Measurements from ENCODE around the gene EFNA1. TPM values are rescaled to one million over a fixed set of nuclear protein-coding genes. Genes with fewer than 3 reads are reported as not detected.
"Not testable (repeated sequence)": the region's sequence is repeated elsewhere in the genome, so short reads cannot be mapped to it uniquely, and the experiment has no call there.

Gene EFNA1
- total and polyA plus RNA-seq, 2 of the 8 experiments (the other 6 are each of a cell fraction or from before 2014, with no cell fraction given), result 4.9 to 14.6 TPM

DNA sequence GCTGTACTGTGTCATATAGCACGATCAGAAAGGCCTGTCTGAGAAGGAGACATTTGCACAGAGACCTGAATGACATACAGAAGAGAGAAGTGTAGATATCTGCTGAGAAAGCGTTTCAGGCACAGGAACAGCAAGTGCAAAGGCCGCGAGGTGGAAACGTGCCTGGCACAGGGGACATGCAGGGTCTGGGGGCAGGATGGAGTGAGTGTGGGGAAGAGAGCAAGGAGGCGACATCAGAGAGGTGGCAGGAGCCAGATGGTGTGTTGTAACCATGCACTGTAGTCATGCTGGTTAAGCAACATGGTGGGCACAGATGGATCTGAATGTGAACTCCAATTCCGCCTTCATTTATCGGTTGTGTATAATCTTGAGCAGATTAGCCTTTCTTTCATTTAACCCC lies 32.5 kb downstream of the EFNA1 start (continued):
- TF ChIP-seq, protein P1, sequence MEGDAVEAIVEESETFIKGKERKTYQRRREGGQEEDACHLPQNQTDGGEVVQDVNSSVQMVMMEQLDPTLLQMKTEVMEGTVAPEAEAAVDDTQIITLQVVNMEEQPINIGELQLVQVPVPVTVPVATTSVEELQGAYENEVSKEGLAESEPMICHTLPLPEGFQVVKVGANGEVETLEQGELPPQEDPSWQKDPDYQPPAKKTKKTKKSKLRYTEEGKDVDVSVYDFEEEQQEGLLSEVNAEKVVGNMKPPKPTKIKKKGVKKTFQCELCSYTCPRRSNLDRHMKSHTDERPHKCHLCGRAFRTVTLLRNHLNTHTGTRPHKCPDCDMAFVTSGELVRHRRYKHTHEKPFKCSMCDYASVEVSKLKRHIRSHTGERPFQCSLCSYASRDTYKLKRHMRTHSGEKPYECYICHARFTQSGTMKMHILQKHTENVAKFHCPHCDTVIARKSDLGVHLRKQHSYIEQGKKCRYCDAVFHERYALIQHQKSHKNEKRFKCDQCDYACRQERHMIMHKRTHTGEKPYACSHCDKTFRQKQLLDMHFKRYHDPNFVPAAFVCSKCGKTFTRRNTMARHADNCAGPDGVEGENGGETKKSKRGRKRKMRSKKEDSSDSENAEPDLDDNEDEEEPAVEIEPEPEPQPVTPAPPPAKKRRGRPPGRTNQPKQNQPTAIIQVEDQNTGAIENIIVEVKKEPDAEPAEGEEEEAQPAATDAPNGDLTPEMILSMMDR (IDR thresholded peaks at IDR 0.05; ENCODE audit: control extremely low read depth in 1 of 3, insufficient read depth in 1 of 3, low read depth in 1 of 3, low read length in 3 of 3), result no peak
- no peak for TF ChIP-seq CBX5 (IDR thresholded peaks at IDR 0.05; ENCODE audit: low read depth, low read length)
- no peak for TF ChIP-seq RXRA (IDR thresholded peaks at IDR 0.05; ENCODE audit: insufficient read depth, low read depth, low read length)
- no peak for TF ChIP-seq SIX5 (IDR thresholded peaks at IDR 0.05; ENCODE audit: low read depth, low read length)
- no peak for TF ChIP-seq ASH2L (IDR thresholded peaks at IDR 0.05; ENCODE audit: low read length)
- TF ChIP-seq CREB1 (IDR thresholded peaks at IDR 0.05), result no peak

DNA sequence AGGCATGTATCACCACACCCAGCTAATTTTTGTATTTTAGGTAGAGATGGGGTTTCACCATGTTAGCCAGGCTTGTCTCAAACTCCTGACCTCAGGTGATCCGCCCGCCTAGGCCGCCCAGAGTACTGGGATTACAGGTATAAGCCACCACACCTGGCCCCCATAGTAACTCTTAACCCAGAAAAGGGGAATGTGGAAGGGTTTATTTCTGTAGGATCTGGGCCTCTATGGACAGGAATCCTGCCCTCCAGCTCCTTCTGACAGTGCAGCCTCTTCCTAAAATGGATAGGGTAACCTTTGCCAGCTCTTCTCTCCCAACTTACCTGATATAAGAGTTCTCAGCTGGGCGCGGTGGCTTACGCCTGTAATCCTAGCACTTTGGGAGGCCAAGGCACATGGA lies 35.0 kb downstream of the EFNA1 start:
- H2AK5ac ChIP-seq (ENCODE audit: low read depth, low read length); H3K36me3 ChIP-seq (ENCODE audit: control insufficient read depth in 2 of 4, insufficient read depth in 4 of 4, low read length in 3 of 4); H3K18ac ChIP-seq (ENCODE audit: extremely low read depth, low read length); H2BK120ac ChIP-seq (replicated peaks; ENCODE audit: low read depth, low read length); H3K23ac ChIP-seq (ENCODE audit: insufficient read length); H3K14ac ChIP-seq (ENCODE audit: insufficient read length); H4K8ac ChIP-seq (ENCODE audit: extremely low read depth, insufficient read depth, low read length); H3K79me1 ChIP-seq (ENCODE audit: low read depth, low read length); H4K91ac ChIP-seq (replicated peaks; ENCODE audit: insufficient read length, low read length); H3K4ac ChIP-seq (replicated peaks; ENCODE audit: insufficient read length, low read depth, low read length); DNase-seq (ENCODE audit: low read depth in 1 of 2, low spot score in 2 of 2); H3K79me2 ChIP-seq (ENCODE audit: control insufficient read depth in 1 of 2, insufficient read depth in 2 of 2, low read length in 2 of 2); H3K4me3 ChIP-seq (ENCODE audit: extremely low read depth in 1 of 4, insufficient read depth in 2 of 4, low read depth in 3 of 4, low read length in 4 of 4); H4K20me1 ChIP-seq (replicated peaks in 1 of 2; ENCODE audit: control insufficient read depth in 1 of 2, insufficient read depth in 2 of 2, low read length in 2 of 2); H3K9ac ChIP-seq (replicated peaks in 1 of 4; ENCODE audit: extremely low read depth in 1 of 4, low read depth in 3 of 4, low read length in 3 of 4); H3K27ac ChIP-seq (ENCODE audit: low read depth, low read length); H2BK20ac ChIP-seq (ENCODE audit: low read length); H3K9me3 ChIP-seq (ENCODE audit: insufficient read depth in 2 of 2, low read depth in 1 of 2, low read length in 1 of 2); H3K56ac ChIP-seq (replicated peaks; ENCODE audit: insufficient read length, low read depth, low read length); H3K27me3 ChIP-seq (replicated peaks in 1 of 4; ENCODE audit: control insufficient read depth in 3 of 4, extremely low read depth in 1 of 4, insufficient read depth in 3 of 4, low read length in 3 of 4); H3K4me2 ChIP-seq (ENCODE audit: insufficient read depth in 1 of 2, low read depth in 2 of 2, low read length in 2 of 2); H2BK15ac ChIP-seq (ENCODE audit: low read length); H3K23me2 ChIP-seq (ENCODE audit: low read depth, low read length); H2BK5ac ChIP-seq (ENCODE audit: low read depth, low read length); H2BK12ac ChIP-seq (ENCODE audit: low read depth, low read length); H2AFZ ChIP-seq (ENCODE audit: low read length); FAIRE-seq; H4K5ac ChIP-seq (ENCODE audit: insufficient read length, low read depth, low read length): not testable (repeated sequence)
- WGBS, 2 experiments (ENCODE audit: extremely low coverage in 1 of 2, insufficient coverage in 1 of 2, insufficient read length in 1 of 2, insufficient replicate concordance in 2 of 2, low coverage in 1 of 2, low lambda C conversion rate in 2 of 2, missing lambda C conversion rate in 1 of 2), result 95% methylated on average over 6 of the region's 6 CpGs; no CpG with 5 or more reads in 1 of the 2 experiments
- ChIA-PET POLR2A (ENCODE audit: partially characterized antibody) (interaction anchor here (1.1 kb wide), 1 partner anchor 18 kb away, joined by 4 read pairs; no protein-coding TSS in a partner anchor), CTCF (ENCODE audit: partially characterized antibody) (interaction anchor here (0.8 to 1.5 kb wide), 3 partner anchors 20 to 78 kb away, joined by 3 to 6 read pairs (median 6); no protein-coding TSS in a partner anchor)
- peaks cover 2 to 16% (median 13%) of the 10 kb centered on the region in 4 experiments for H3K4me1 ChIP-seq (replicated peaks in 1 of 4; ENCODE audit: control insufficient read depth in 3 of 4, insufficient read depth in 4 of 4, low read length in 3 of 4)

Measured in H1 (cell line).